Measurements from ENCODE around the gene SPG7.
"Not testable (repeated sequence)": the region's sequence is repeated elsewhere in the genome, so short reads cannot be mapped to it uniquely, and the experiment has no call there.

SPG7 gene

GRCh38 chr16:89507834-89508590 is at the start of gene SPG7:
SPG7 (plus strand) TSS chr16:89508403; CDS start chr16:89508418, 15 bp downstream.
- in situ Hi-C loops (cut with MboI; ENCODE audit: low sequenced_read_pairs) = no loop called here

- in situ Hi-C loops (cut with MboI; ENCODE audit: low sequenced_read_pairs) = no loop called here
Measured at GRCh38 chr16:89458551-89458950, 49.7 kb upstream of the SPG7 start.

GRCh38 chr16:89458967-89459366 is 49.2 kb upstream of the SPG7 start:
- in situ Hi-C loops (cut with MboI; ENCODE audit: low sequenced_read_pairs) = no loop called here

- in situ Hi-C loops (cut with MboI; ENCODE audit: low sequenced_read_pairs) = no loop called here
Measured at GRCh38 chr16:89460556-89460955, 47.6 kb upstream of the SPG7 start.

- in situ Hi-C loops (cut with MboI; ENCODE audit: low sequenced_read_pairs) = not testable (repeated sequence)
Measured at GRCh38 chr16:89461890-89462289, 46.3 kb upstream of the SPG7 start.

GRCh38 chr16:89462639-89463038 is 45.6 kb upstream of the SPG7 start:
- in situ Hi-C loops (cut with MboI; ENCODE audit: low sequenced_read_pairs) = not testable (repeated sequence)

GRCh38 chr16:89463312-89463711 is 44.9 kb upstream of the SPG7 start:
- in situ Hi-C loops (cut with MboI; ENCODE audit: low sequenced_read_pairs) = not testable (repeated sequence)

GRCh38 chr16:89466920-89467319 is 41.3 kb upstream of the SPG7 start:
- in situ Hi-C loops (cut with MboI; ENCODE audit: low sequenced_read_pairs) = no loop called here

GRCh38 chr16:89467382-89467781 is 40.8 kb upstream of the SPG7 start:
- in situ Hi-C loops (cut with MboI; ENCODE audit: low sequenced_read_pairs) = no loop called here

GRCh38 chr16:89472711-89473075 is 35.5 kb upstream of the SPG7 start:
- in situ Hi-C loops (cut with MboI; ENCODE audit: low sequenced_read_pairs) = no loop called here

GRCh38 chr16:89473136-89473712 is 35.0 kb upstream of the SPG7 start:
- in situ Hi-C loops (cut with MboI; ENCODE audit: low sequenced_read_pairs) = no loop called here

- in situ Hi-C loops (cut with MboI; ENCODE audit: low sequenced_read_pairs) = no loop called here
Measured at GRCh38 chr16:89473791-89474414, 34.3 kb upstream of the SPG7 start.

- in situ Hi-C loops (cut with MboI; ENCODE audit: low sequenced_read_pairs) = no loop called here
Measured at GRCh38 chr16:89475144-89475543, 33.1 kb upstream of the SPG7 start.

- in situ Hi-C loops (cut with MboI; ENCODE audit: low sequenced_read_pairs) = no loop called here
Measured at GRCh38 chr16:89476379-89476778, 31.8 kb upstream of the SPG7 start.

GRCh38 chr16:89476811-89477261 is 31.4 kb upstream of the SPG7 start:
- in situ Hi-C loops (cut with MboI; ENCODE audit: low sequenced_read_pairs) = no loop called here

GRCh38 chr16:89478576-89479221 is 29.5 kb upstream of the SPG7 start:
- in situ Hi-C loops (cut with MboI; ENCODE audit: low sequenced_read_pairs) = no loop called here

GRCh38 chr16:89481356-89481955 is 26.7 kb upstream of the SPG7 start:
- in situ Hi-C loops (cut with MboI; ENCODE audit: low sequenced_read_pairs) = no loop called here

GRCh38 chr16:89482150-89482816 is 25.9 kb upstream of the SPG7 start:
- in situ Hi-C loops (cut with MboI; ENCODE audit: low sequenced_read_pairs) = no loop called here

GRCh38 chr16:89482817-89483205 is 25.4 kb upstream of the SPG7 start:
- in situ Hi-C loops (cut with MboI; ENCODE audit: low sequenced_read_pairs) = no loop called here

- in situ Hi-C loops (cut with MboI; ENCODE audit: low sequenced_read_pairs) = no loop called here
Measured at GRCh38 chr16:89484041-89484501, 24.1 kb upstream of the SPG7 start.

Data from hTERT RPE-1 (cell line).